Fibroblast of skin of right biceps (primary cell): ENCODE measurements around the gene MOB1B.

Experiments used
- DNase-seq: peaks from one replicate; pipeline ENCODE4 v3.0.0-alpha.2; 2013

The MOB1B gene

GRCh38 chr4:70915036-70915815 is 13.1 kb downstream of the MOB1B start:
- peak; percentile 39 for DNase-seq

GRCh38 chr4:70915874-70916559 is 13.8 kb downstream of the MOB1B start:
- DNase-seq = no peak

GRCh38 chr4:70920592-70920991 is 18.4 kb downstream of the MOB1B start:
- DNase-seq = no peak

GRCh38 chr4:70925418-70925817 is 23.2 kb downstream of the MOB1B start:
- no peak for DNase-seq

GRCh38 chr4:70925899-70926635 is 23.9 kb downstream of the MOB1B start:
- DNase-seq = no peak

GRCh38 chr4:70927502-70928137 is 25.5 kb downstream of the MOB1B start:
- no peak for DNase-seq

GRCh38 chr4:70930530-70931256 is 28.5 kb downstream of the MOB1B start:
- no peak for DNase-seq

GRCh38 chr4:70931347-70931746 is 29.2 kb downstream of the MOB1B start:
- no peak for DNase-seq

- no peak for DNase-seq
Observed at GRCh38 chr4:70932984-70933383, 30.8 kb downstream of the MOB1B start.

- DNase-seq = no peak
Observed at GRCh38 chr4:70935038-70935695, 33.0 kb downstream of the MOB1B start.

GRCh38 chr4:70936200-70936787 is 34.1 kb downstream of the MOB1B start:
- no peak for DNase-seq

GRCh38 chr4:70938086-70938485 is 35.9 kb downstream of the MOB1B start:
- no peak for DNase-seq

GRCh38 chr4:70940134-70940533 is 38.0 kb downstream of the MOB1B start:
- no peak for DNase-seq

GRCh38 chr4:70943114-70943513 is 40.9 kb downstream of the MOB1B start:
- DNase-seq = no peak

GRCh38 chr4:70945046-70945445 is 42.9 kb downstream of the MOB1B start:
- DNase-seq = no peak

- DNase-seq = peak; percentile 55
Observed at GRCh38 chr4:70945452-70946055, 43.4 kb downstream of the MOB1B start.

GRCh38 chr4:70946939-70947338 is 44.8 kb downstream of the MOB1B start:
- DNase-seq = no peak

- DNase-seq = no peak
Observed at GRCh38 chr4:70948665-70949260, 46.6 kb downstream of the MOB1B start.

GRCh38 chr4:70954032-70954431 is 51.9 kb downstream of the MOB1B start:
- peak; percentile 17 for DNase-seq

- no peak for DNase-seq
Observed at GRCh38 chr4:70956549-70957210, 54.5 kb downstream of the MOB1B start.
